Fibroblast of the aortic adventitia (primary cell): ENCODE results near the gene MACROD1. TPM values are rescaled to one million over a fixed set of nuclear protein-coding genes. Genes with fewer than 3 reads are reported as not detected.
"Not testable (repeated sequence)": the region's sequence is repeated elsewhere in the genome, so short reads cannot be mapped to it uniquely, and the experiment has no call there.

Experiments
- DNase-seq: peaks from one replicate; pipeline ENCODE4 v3.0.0-alpha.2; 2010; ENCODE audit warnings: low read depth
- H3K4me3 ChIP-seq: 2 replicates; pipeline ENCODE4 v1.5.1; 2011; ENCODE audit warnings: low read depth, mild to moderate bottlenecking, control low read depth, low read length, moderate library complexity
- CTCF ChIP-seq: IDR thresholded peaks from 2 replicates; pipeline ENCODE4 v1.5.1; 2011; ENCODE audit warnings: mild to moderate bottlenecking, low read length, control low read depth, inconsistent platforms; ENCODE audit not compliant: insufficient read depth
- total RNA-seq: library from RNA; depleted of rRNA; stranded (reverse); fragments of >200 nt; gene quantifications from 2 replicates; pipeline ENCODE4 v1.2.3, GENCODE V29; 2012; ENCODE audit warnings: low replicate concordance

MACROD1 gene
- total RNA-seq, 1 donor: 14.5 TPM

GRCh38 chr11:64051297-64051696 lies 114.6 kb downstream of the MACROD1 start:
- DNase-seq: no peak
- H3K4me3 ChIP-seq: no peak overlapping the region

GRCh38 chr11:64049509-64049908 lies 116.4 kb downstream of the MACROD1 start:
- TF ChIP-seq CTCF: no peak
- no peak overlapping the region for H3K4me3 ChIP-seq
- no peak for DNase-seq

More at GRCh38 chr11:64051297-64051696, 114.6 kb downstream of the MACROD1 start:
- no peak for TF ChIP-seq CTCF

GRCh38 chr11:64048042-64048854 lies 117.7 kb downstream of the MACROD1 start:
- TF ChIP-seq CTCF: no peak
- DNase-seq: no peak
- no peak overlapping the region for H3K4me3 ChIP-seq

- H3K4me3 ChIP-seq, DNase-seq: not testable (repeated sequence)
Observed at GRCh38 chr11:64047373-64047772, 118.5 kb downstream of the MACROD1 start.

- no peak overlapping the region for H3K4me3 ChIP-seq
- DNase-seq: no peak
- no peak for TF ChIP-seq CTCF
Observed at GRCh38 chr11:64045700-64046099, 120.2 kb downstream of the MACROD1 start.

- H3K4me3 ChIP-seq: no peak overlapping the region
- no peak for TF ChIP-seq CTCF
- no peak for DNase-seq
Observed at GRCh38 chr11:64044730-64045393, 121.1 kb downstream of the MACROD1 start.

- H3K4me3 ChIP-seq: no peak overlapping the region
- DNase-seq: no peak
- no peak for TF ChIP-seq CTCF
Observed at GRCh38 chr11:64043545-64043944, 122.4 kb downstream of the MACROD1 start.
